ENCODE data around the gene THSD1.
"Not testable (repeated sequence)": the region's sequence is repeated elsewhere in the genome, so short reads cannot be mapped to it uniquely, and the experiment has no call there.

Gene THSD1

GRCh38 chr13:52366291-52366690, 39.7 kb downstream of the THSD1 start:
- DNase-seq (ENCODE audit: low read depth) = no peak
- H3K4me3 ChIP-seq (ENCODE audit: low read depth, low read length) = no peak overlapping the region

- not testable (repeated sequence) for H3K4me3 ChIP-seq (ENCODE audit: low read depth, low read length); DNase-seq (ENCODE audit: low read depth)
These were observed 43.6 kb downstream of the THSD1 start for GRCh38 chr13:52362169-52362887.

GRCh38 chr13:52361225-52361624, 44.7 kb downstream of the THSD1 start:
- no peak overlapping the region for H3K4me3 ChIP-seq (ENCODE audit: low read depth, low read length)
- DNase-seq (ENCODE audit: low read depth) = no peak

GRCh38 chr13:52359534-52359933, 46.4 kb downstream of the THSD1 start:
- DNase-seq (ENCODE audit: low read depth) = peak; percentile 69
- H3K4me3 ChIP-seq (ENCODE audit: low read depth, low read length) = no peak overlapping the region

- no peak overlapping the region for H3K4me3 ChIP-seq (ENCODE audit: low read depth, low read length)
These were observed 49.6 kb downstream of the THSD1 start for GRCh38 chr13:52356327-52356726.

GRCh38 chr13:52353193-52353592, 52.8 kb downstream of the THSD1 start:
- no peak for DNase-seq (ENCODE audit: low read depth)
- H3K4me3 ChIP-seq (ENCODE audit: low read depth, low read length) = no peak overlapping the region

More at GRCh38 chr13:52356327-52356726, 49.6 kb downstream of the THSD1 start:
- no peak for DNase-seq (ENCODE audit: low read depth)

GRCh38 chr13:52348983-52349780, 56.8 kb downstream of the THSD1 start:
- peak; percentile 67 for DNase-seq (ENCODE audit: low read depth)
- H3K4me3 ChIP-seq (ENCODE audit: low read depth, low read length) = no peak overlapping the region

GRCh38 chr13:52348071-52348470, 57.9 kb downstream of the THSD1 start:
- no peak overlapping the region for H3K4me3 ChIP-seq (ENCODE audit: low read depth, low read length)
- DNase-seq (ENCODE audit: low read depth) = peak; percentile 87

- H3K4me3 ChIP-seq (ENCODE audit: low read depth, low read length) = no peak overlapping the region
- DNase-seq (ENCODE audit: low read depth) = no peak
These were observed 60.2 kb downstream of the THSD1 start for GRCh38 chr13:52345631-52346251.

GRCh38 chr13:52345048-52345447, 60.9 kb downstream of the THSD1 start:
- no peak overlapping the region for H3K4me3 ChIP-seq (ENCODE audit: low read depth, low read length)
- DNase-seq (ENCODE audit: low read depth) = peak; percentile 22

GRCh38 chr13:52344108-52344507, 61.9 kb downstream of the THSD1 start:
- DNase-seq (ENCODE audit: low read depth) = no peak
- H3K4me3 ChIP-seq (ENCODE audit: low read depth, low read length) = no peak overlapping the region

- H3K4me3 ChIP-seq (ENCODE audit: low read depth, low read length); DNase-seq (ENCODE audit: low read depth): not testable (repeated sequence)
These were observed 63.8 kb downstream of the THSD1 start for GRCh38 chr13:52342203-52342602.

- not testable (repeated sequence) for H3K4me3 ChIP-seq (ENCODE audit: low read depth, low read length); DNase-seq (ENCODE audit: low read depth)
These were observed 68.0 kb downstream of the THSD1 start for GRCh38 chr13:52337828-52338455.

- not testable (repeated sequence) for H3K4me3 ChIP-seq (ENCODE audit: low read depth, low read length); DNase-seq (ENCODE audit: low read depth)
These were observed 71.9 kb downstream of the THSD1 start for GRCh38 chr13:52334107-52334506.

- not testable (repeated sequence) for DNase-seq (ENCODE audit: low read depth); H3K4me3 ChIP-seq (ENCODE audit: low read depth, low read length)
These were observed 74.1 kb downstream of the THSD1 start for GRCh38 chr13:52331844-52332243.

Data from skeletal muscle cell (primary cell).